Activated T-cell treated with anti-CD3 and anti-CD28 coated beads, Interleukin-2, amount 50 U/mL, for 4 hours (primary cell): ENCODE measurements around the gene KRT13. TPM values are rescaled to one million over a fixed set of nuclear protein-coding genes. Genes with fewer than 3 reads are reported as not detected.

ENCODE experiments used
- ATAC-seq, 2 donors: fragments of 200-7000 bp; cut with Tn5 transposase; one replicate each; pipeline ENCODE4 v1.10.0; 2021
- DNase-seq: peaks from one replicate; pipeline ENCODE4 v3.0.0-alpha.2; 2020
- H3K27me3 Mint-ChIP-seq: one replicate; pipeline ENCODE4 v1.8.0; 2021; ENCODE audit warnings: low read depth, mixed read lengths
- H3K36me3 Mint-ChIP-seq: one replicate; pipeline ENCODE4 v1.8.0; 2022; ENCODE audit warnings: mixed read lengths; ENCODE audit not compliant: insufficient read depth
- H3K4me1 Mint-ChIP-seq: one replicate; pipeline ENCODE4 v1.8.0; 2021; ENCODE audit warnings: low read depth, mixed read lengths
- H3K4me3 Mint-ChIP-seq: one replicate; pipeline ENCODE4 v1.8.0; 2021; ENCODE audit warnings: mild to moderate bottlenecking, moderate library complexity, mixed read lengths
- H3K9me3 Mint-ChIP-seq: one replicate; pipeline ENCODE4 v1.8.0; 2021; ENCODE audit warnings: mixed read lengths
- total RNA-seq, 3 donors: library from RNA; stranded (reverse); gene quantifications; one replicate each; pipeline ENCODE4 v1.2.1, GENCODE V29; 2021

The KRT13 gene
- total RNA-seq, 3 donors from 2014 or later = not detected

DNA sequence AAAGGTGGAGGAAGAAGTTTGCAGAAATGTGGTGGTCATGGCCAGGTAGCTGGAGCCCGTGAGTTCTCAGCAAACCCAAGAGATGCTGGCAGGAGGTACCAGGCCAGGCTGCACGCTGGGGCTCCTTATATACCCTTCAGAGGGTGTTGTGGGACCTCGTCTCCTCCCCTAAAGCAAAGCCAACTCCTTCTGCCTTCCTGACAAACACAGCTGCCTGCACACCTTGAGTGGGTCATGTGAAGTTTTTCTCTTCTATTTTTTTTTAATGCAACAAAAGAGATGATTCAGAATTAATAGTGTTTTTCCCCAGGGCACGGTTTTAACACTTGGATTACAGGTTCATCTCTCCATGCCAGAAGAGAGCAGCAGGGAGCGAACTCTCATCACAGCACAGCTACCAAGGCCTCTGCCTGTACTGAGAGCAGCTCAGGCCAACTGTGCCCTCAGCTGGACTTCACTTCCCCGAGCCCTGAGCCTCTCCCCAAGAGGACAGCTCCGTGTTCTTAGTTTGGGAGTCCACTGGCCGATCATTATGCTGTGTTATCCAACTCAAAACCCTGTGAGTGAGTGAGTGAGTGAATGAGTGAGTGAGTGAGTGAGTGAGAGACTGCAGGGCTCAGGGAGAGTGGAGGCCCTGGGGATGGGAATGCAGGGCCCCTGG lies 13.5 kb upstream of the KRT13 start, which contains the start of gene KRT15:
Gene KRT15, minus strand, starts transcription at position 102 of the 661 bp plus-strand sequence. Its CDS starts 63 bp downstream, at position 39.
- Mint-ChIP-seq H3K27me3 (peaks cover 2% of the 10 kb centered on the region), H3K4me1 (no peaks in the 10 kb centered on the region), H3K36me3 (no peaks in the 10 kb centered on the region), H3K4me3 (no peak within 1 kb of the TSS), H3K9me3 (no peaks in the 10 kb centered on the region)
- no peak for ATAC-seq
- DNase-seq = no peak

- H3K27me3 Mint-ChIP-seq = peaks cover 2% of the 10 kb centered on the region
- H3K36me3 Mint-ChIP-seq = no peaks in the 10 kb centered on the region
- no peaks in the 10 kb centered on the region for H3K9me3 Mint-ChIP-seq
- no peaks in the 10 kb centered on the region for H3K4me1 Mint-ChIP-seq
- H3K4me3 Mint-ChIP-seq = no peak overlapping the region
- DNase-seq = no peak
- no peak for ATAC-seq
Measured at GRCh38 chr17:41518031-41518430, 12.6 kb upstream of the KRT13 start.

- peaks cover 2% of the 10 kb centered on the region for H3K27me3 Mint-ChIP-seq
- H3K4me3 Mint-ChIP-seq = no peak overlapping the region
- H3K36me3 Mint-ChIP-seq = no peaks in the 10 kb centered on the region
- no peak for ATAC-seq
- H3K4me1 Mint-ChIP-seq = no peaks in the 10 kb centered on the region
- DNase-seq = no peak
- H3K9me3 Mint-ChIP-seq = no peaks in the 10 kb centered on the region
Measured at GRCh38 chr17:41516830-41517283, 11.4 kb upstream of the KRT13 start.

DNA sequence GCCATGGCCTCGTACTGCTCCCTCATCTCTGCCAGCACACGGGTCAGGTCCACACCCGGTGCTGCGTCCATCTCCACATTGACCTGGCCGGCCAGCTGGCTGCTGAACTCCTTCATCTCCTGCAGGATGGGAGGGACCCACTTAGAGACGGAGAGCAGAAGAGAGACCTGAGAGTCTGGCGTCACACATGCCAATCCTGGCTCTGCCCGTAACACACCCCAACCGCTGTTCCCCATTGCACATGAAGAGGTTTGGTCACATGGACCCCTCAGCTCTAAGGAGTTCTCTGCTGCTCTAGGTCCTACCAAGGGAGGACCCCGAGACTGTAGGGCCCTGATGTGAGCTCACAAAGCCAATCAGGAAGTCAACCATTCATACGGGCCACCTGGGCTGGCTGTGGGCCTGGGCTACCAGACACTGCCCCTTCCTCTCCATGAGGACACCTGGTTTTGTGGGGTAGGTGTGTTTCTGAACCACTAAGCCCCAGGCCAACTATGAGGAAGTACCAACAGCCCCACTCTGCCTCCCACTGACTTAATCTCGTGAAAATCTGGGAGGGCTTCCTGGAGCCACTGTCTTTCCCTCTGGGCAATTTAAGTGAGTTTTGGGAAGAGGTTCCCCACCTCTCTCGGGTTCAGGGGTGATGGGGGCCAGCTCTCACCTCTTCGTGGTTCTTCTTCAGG lies 10.9 kb upstream of the KRT13 start:
- H3K4me1 Mint-ChIP-seq = no peaks in the 10 kb centered on the region
- ATAC-seq = no peak
- H3K4me3 Mint-ChIP-seq = no peak overlapping the region
- DNase-seq = no peak
- H3K27me3 Mint-ChIP-seq = peaks cover 2% of the 10 kb centered on the region
- no peaks in the 10 kb centered on the region for H3K9me3 Mint-ChIP-seq
- H3K36me3 Mint-ChIP-seq = no peaks in the 10 kb centered on the region

DNA sequence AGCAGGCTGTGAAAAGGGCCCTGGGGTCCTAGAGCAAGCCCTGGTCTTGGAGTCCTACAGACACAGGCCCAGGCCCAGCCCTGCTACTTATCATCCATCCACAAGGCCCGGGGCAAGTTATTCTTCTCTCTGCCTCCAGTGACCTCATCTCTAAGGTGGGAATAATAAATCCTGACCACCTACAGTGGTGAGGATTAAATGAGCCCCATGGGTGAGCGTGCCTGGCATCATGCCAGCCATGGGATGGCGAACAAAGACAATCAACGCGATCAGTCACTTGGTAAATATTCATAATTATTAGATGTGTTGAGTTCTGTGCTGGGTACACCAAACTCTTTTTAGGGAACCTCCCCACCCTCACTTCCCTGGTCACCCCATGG lies 7.7 kb upstream of the KRT13 start:
- Mint-ChIP-seq H3K36me3 (no peaks in the 10 kb centered on the region), H3K4me3 (no peak overlapping the region), H3K4me1 (no peaks in the 10 kb centered on the region), H3K9me3 (no peaks in the 10 kb centered on the region), H3K27me3 (peaks cover 2% of the 10 kb centered on the region)
- no peak for ATAC-seq
- no peak for DNase-seq

DNA sequence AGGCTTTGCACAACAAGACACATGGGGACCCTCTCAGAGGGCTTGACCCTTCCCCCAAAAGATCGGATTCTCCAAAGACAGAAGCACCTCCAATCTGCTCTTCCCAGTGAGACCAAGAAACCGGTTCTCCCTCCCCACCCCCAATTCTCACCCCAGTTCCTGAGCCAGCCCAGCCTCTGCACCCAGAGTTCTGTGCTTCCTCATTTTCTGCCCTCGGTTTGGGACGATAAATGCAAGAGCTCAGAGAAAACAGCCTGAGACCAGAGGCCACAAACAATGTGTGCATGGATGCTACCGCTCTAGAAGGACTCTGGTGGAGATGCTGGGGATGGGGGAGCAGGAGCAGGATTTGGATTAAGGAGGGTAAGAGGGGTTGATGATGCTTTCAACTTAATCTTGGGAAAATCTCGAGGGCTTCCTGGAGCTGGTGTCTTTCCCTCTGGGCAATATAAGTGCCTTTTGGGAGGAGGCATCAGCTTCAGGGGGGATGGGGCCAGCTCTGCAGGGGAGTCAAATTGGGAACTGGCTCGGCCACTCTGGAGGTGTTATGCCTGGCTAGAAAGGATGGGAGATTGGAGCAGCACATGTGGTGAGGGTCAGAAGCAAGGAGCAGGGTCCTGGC lies 7.2 kb upstream of the KRT13 start:
- Mint-ChIP-seq H3K36me3 (no peaks in the 10 kb centered on the region), H3K4me1 (no peaks in the 10 kb centered on the region), H3K9me3 (no peaks in the 10 kb centered on the region), H3K4me3 (no peak overlapping the region), H3K27me3 (peaks cover 2% of the 10 kb centered on the region)
- ATAC-seq = no peak
- no peak for DNase-seq

DNA sequence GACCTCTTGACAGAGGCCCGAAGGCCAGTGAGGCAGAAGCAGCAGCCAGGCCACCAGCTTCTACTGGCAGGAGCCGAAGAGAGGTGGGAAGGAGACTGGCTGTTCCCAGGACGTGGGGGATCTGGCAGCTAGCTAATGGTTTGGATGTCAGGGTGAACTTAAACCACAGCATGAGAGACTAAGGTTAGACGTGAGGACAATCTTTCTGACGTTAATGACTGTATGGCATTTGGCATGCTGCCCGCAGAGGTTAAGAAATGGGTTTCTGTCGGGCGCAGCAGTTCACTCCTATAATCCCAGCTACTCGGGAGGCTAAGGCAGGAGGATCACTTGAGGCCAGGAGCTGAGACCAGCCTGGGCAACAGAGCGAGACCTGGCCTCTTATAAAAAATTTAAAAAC lies 6.3 kb upstream of the KRT13 start:
- H3K4me1 Mint-ChIP-seq = no peaks in the 10 kb centered on the region
- DNase-seq = no peak
- H3K9me3 Mint-ChIP-seq = no peaks in the 10 kb centered on the region
- no peak overlapping the region for H3K4me3 Mint-ChIP-seq
- no peak for ATAC-seq
- H3K27me3 Mint-ChIP-seq = peaks cover 2% of the 10 kb centered on the region
- H3K36me3 Mint-ChIP-seq = no peaks in the 10 kb centered on the region

GRCh38 chr17:41511116-41511515 lies 5.7 kb upstream of the KRT13 start:
- peaks cover 2% of the 10 kb centered on the region for H3K27me3 Mint-ChIP-seq

DNA sequence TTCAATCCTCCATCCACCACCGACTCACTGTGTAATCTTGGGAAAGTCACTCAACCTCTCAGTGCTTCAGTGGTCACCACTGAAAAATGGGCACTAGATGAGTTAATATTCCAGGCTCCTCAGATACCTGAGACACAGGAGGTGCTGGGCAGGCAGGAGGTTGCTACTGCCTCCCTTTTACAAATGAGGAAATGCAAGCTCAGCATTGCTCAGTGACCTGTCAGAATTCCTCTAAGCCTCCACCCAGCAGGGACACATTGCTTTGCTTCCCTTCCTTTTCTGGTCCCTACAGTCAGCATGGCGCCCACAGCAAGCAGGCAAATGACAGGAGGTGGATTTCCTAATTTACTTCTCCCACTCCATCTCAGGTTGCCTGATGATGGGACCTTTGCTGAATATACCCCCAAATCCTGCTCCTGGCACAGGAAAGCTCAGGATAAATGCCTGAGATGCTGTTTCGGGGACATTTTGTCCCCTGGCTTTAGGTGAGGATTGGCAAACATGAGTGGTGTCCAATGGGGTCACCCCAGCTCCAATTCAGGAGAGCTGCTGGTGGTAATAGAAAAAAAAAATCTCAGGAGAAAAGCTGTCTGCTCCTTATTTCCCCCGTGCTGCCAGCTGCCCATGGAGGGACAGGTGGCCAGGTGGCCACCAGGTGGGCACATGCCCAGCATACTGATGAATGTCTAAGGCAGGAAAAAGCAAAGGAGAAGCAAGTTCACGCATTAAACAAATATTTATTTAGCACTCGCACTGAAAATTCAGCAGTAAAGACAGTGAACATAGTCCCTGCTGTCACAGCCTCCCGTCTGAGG lies 5.0 kb upstream of the KRT13 start:
- H3K27me3 Mint-ChIP-seq = peaks cover 2% of the 10 kb centered on the region
- no peak overlapping the region for H3K4me3 Mint-ChIP-seq
- DNase-seq (no peak), ATAC-seq (no peak)
- H3K36me3 Mint-ChIP-seq = no peaks in the 10 kb centered on the region
- H3K9me3 Mint-ChIP-seq = no peaks in the 10 kb centered on the region
- no peaks in the 10 kb centered on the region for H3K4me1 Mint-ChIP-seq

More at GRCh38 chr17:41511116-41511515, 5.7 kb upstream of the KRT13 start:
- no peak for DNase-seq
- Mint-ChIP-seq H3K9me3 (no peaks in the 10 kb centered on the region), H3K36me3 (no peaks in the 10 kb centered on the region), H3K4me3 (no peak overlapping the region), H3K4me1 (no peaks in the 10 kb centered on the region)
- ATAC-seq = no peak

GRCh38 chr17:41507315-41507880 lies 2.0 kb upstream of the KRT13 start:
- no peaks in the 10 kb centered on the region for H3K27me3 Mint-ChIP-seq
- DNase-seq (no peak), ATAC-seq (no peak)
- H3K36me3 Mint-ChIP-seq = no peaks in the 10 kb centered on the region
- no peaks in the 10 kb centered on the region for H3K4me1 Mint-ChIP-seq
- H3K9me3 Mint-ChIP-seq = no peaks in the 10 kb centered on the region
- no peak overlapping the region for H3K4me3 Mint-ChIP-seq

GRCh38 chr17:41505809-41506767 lies 676 bp upstream of the KRT13 start:
- Mint-ChIP-seq H3K4me3 (no peak overlapping the region), H3K9me3 (no peaks in the 10 kb centered on the region), H3K36me3 (no peaks in the 10 kb centered on the region), H3K4me1 (no peaks in the 10 kb centered on the region), H3K27me3 (no peaks in the 10 kb centered on the region)
- ATAC-seq (no peak), DNase-seq (no peak)

- H3K4me1 Mint-ChIP-seq = no peaks in the 10 kb centered on the region
- DNase-seq = no peak
- no peak for ATAC-seq
- no peaks in the 10 kb centered on the region for H3K9me3 Mint-ChIP-seq
- H3K4me3 Mint-ChIP-seq = no peak overlapping the region
- H3K36me3 Mint-ChIP-seq = no peaks in the 10 kb centered on the region
- H3K27me3 Mint-ChIP-seq = no peaks in the 10 kb centered on the region
Measured at GRCh38 chr17:41504246-41504977, 1.0 kb downstream of the KRT13 start.

GRCh38 chr17:41503202-41503601 lies 2.2 kb downstream of the KRT13 start:
- no peak for DNase-seq
- Mint-ChIP-seq H3K9me3 (no peaks in the 10 kb centered on the region), H3K4me3 (no peak overlapping the region), H3K36me3 (no peaks in the 10 kb centered on the region), H3K27me3 (no peaks in the 10 kb centered on the region), H3K4me1 (no peaks in the 10 kb centered on the region)
- no peak for ATAC-seq
